HG03066 (cell line): ENCODE data around the gene PCDHA5.
"Not testable (repeated sequence)": the region's sequence is repeated elsewhere in the genome, so short reads cannot be mapped to it uniquely, and the experiment has no call there.

Experiments used
- ATAC-seq: cut with Tn5 transposase; IDR thresholded peaks from one replicate; pipeline ENCODE4 v1.9.1; 2021; ENCODE audit warnings: low read depth; ENCODE audit not compliant: unreplicated experiment

PCDHA5 gene

GRCh38 chr5:140821375-140822280, at the start of gene PCDHA5:
PCDHA5 (plus strand) TSS chr5:140821613.
- ATAC-seq, result no peak

DNA sequence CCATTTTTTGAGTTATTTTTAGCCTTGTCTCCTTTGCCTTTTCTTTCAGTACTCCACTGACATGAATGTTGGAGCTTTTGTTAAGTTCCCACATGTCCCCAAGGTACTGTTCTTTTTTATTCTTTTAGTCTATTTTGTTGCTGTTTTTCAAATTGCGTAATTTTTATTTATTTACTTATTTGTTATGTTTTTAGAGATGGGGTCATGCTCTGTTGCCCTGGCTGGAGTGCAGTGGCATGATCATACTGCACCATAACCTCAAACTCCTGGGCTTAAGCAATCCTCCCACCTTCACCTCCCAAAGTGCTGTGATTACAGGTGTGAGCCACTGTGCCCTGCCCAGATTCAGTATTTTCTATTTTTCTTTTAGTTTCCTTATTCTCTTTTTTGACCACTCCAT, 40.9 kb upstream of the PCDHA5 start:
- no peak for ATAC-seq

- ATAC-seq, result no peak
Measured at GRCh38 chr5:140785905-140786686, 35.3 kb upstream of the PCDHA5 start, which contains the start of gene PCDHA1. PCDHA1 (plus strand) TSS chr5:140786140.

DNA sequence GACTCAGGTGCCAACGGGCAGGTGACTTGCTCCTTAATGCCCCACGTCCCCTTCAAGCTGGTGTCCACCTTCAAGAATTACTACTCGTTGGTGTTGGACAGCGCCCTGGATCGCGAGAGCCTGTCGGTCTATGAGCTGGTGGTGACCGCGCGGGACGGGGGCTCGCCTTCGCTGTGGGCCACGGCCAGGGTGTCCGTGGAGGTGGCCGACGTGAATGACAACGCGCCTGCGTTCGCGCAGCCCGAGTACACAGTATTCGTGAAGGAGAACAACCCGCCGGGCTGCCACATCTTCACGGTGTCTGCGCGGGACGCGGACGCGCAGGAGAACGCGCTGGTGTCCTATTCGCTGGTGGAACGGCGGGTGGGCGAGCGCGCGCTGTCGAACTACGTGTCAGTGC, 34.0 kb upstream of the PCDHA5 start:
- ATAC-seq, result not testable (repeated sequence)

DNA sequence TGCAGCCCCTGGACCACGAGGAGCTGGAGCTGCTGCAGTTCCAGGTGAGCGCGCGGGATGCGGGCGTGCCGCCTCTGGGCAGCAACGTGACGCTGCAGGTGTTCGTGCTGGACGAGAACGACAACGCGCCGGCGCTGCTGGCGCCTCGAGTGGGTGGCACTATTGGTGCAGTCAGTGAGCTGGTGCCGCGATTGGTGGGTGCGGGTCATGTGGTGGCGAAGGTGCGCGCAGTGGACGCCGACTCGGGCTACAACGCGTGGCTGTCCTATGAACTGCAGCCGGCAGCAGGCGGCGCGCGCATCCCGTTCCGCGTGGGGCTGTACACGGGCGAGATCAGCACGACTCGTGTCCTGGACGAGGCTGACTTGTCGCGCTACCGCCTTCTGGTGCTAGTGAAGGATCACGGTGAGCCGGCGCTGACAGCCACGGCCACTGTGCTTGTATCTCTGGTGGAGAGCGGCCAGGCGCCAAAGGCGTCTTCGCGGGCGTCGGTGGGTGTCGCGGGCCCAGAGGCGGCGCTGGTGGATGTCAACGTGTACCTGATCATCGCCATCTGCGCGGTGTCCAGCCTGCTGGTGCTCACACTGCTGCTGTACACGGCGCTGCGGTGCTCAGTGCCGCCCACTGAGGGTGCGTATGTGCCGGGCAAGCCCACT, 33.4 kb upstream of the PCDHA5 start:
- ATAC-seq, result not testable (repeated sequence)

DNA sequence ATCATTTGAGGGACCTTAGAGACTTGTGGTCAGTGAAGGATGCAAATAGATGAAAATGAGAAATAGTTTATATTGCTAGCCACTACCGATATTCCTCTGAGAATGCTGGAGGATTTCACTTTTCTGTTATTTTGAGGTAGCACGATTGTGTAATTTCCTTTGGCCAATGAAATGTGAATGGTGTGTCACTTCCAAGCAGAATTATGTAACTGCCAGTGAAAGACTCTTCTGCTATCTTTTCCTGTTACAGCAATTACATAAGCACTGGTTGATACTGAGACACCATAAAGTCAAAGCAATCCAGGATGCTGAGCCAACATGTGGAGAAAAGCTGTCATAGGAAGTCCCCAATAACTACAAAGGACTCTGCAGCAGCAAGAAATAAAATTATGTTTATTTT, 30.3 kb upstream of the PCDHA5 start:
- ATAC-seq, result no peak

DNA sequence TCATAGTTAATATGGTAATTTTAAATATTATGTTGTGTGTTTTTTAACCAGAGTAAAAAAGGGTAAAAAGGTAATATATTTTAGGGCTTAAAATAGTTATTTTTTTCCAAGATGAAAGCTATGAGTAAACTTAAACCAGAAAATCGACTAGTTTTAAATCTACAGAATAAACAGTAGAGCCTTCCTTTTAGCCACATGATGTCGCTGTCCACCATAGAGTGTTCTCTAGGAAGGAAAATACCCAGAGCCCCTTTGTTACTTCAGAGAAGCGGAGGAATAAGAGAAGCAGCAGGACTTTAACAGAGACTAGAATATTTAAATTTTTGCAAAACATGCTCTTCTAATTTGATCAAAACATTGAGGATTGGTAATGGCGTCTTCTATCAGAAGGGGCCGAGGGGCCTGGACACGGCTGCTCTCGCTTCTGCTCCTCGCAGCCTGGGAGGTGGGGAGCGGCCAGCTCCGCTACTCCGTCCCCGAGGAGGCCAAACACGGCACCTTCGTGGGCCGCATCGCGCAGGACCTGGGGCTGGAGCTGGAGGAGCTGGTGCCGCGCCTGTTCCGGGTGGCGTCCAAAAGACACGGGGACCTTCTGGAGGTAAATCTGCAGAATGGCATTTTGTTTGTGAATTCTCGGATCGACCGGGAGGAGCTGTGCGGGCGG, 26.7 kb upstream of the PCDHA5 start, which contains the start of gene PCDHA2:
TSS of gene PCDHA2 (plus strand) at position 258 of the 664 bp plus-strand sequence.
- no peak for ATAC-seq

GRCh38 chr5:140795259-140795641, 26.2 kb upstream of the PCDHA5 start:
- ATAC-seq, result no peak

DNA sequence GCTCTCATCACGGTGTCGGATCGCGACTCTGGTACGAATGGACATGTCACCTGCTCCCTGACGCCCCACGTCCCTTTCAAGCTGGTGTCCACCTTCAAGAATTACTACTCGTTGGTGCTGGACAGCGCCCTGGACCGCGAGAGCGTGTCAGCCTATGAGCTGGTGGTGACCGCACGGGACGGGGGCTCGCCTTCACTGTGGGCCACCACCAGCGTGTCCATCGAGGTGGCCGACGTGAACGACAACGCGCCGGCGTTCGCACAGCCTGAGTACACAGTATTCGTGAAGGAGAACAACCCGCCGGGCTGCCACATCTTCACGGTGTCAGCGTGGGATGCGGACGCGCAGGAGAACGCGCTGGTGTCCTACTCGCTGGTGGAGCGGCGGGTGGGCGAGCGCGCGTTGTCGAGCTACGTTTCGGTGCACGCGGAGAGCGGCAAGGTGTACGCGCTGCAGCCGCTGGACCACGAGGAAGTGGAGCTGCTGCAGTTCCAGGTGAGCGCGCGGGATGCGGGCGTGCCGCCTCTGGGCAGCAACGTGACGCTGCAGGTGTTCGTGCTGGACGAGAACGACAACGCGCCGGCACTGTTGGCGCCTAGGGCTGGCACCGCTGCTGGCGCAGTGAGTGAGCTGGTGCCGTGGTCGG, 25.2 kb upstream of the PCDHA5 start:
- ATAC-seq, result not testable (repeated sequence)

DNA sequence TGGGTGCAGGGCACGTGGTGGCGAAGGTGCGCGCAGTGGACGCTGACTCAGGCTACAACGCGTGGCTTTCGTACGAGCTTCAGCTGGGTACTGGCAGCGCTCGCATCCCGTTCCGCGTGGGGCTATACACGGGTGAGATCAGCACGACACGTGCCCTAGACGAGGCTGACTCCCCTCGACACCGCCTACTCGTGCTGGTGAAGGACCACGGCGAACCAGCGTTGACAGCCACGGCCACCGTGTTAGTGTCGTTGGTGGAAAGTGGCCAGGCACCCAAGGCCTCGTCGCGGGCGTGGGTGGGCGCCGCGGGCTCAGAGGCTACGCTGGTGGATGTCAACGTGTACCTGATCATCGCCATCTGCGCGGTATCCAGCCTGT, 24.7 kb upstream of the PCDHA5 start:
- no peak for ATAC-seq

GRCh38 chr5:140800816-140801493, 20.5 kb upstream of the PCDHA5 start, which contains the start of gene PCDHA3:
PCDHA3 (plus strand) TSS chr5:140801057.
- no peak for ATAC-seq

GRCh38 chr5:140801494-140801841, 19.9 kb upstream of the PCDHA5 start:
- no peak for ATAC-seq

DNA sequence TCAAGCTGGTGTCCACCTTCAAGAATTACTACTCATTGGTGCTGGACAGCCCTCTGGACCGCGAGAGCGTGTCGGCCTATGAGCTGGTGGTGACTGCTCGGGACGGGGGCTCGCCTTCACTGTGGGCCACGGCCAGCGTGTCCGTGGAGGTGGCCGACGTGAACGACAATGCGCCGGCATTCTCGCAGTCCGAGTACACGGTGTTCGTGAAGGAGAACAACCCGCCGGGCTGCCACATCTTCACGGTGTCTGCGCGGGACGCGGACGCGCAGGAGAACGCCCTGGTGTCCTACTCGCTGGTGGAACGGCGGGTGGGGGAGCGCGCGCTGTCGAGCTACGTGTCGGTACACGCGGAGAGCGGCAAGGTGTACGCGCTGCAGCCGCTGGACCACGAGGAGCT, 19.0 kb upstream of the PCDHA5 start:
- ATAC-seq, result not testable (repeated sequence)

DNA sequence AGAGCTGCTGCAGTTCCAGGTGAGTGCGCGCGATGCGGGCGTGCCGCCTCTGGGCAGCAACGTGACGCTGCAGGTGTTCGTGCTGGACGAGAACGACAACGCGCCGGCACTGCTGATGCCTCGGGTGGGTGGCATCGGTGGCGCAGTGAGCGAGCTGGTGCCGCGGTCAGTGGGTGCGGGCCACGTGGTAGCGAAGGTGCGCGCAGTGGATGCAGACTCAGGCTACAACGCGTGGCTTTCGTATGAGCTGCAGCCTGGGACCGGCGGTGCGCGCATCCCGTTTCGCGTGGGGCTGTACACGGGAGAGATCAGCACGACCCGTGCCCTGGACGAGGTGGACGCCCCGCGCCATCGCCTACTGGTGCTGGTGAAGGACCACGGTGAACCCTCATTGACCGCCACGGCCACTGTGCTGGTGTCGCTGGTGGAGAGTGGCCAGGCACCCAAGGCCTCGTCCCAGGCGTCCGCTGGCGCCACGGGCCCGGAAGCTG, 18.6 kb upstream of the PCDHA5 start:
- no peak for ATAC-seq

- ATAC-seq, result no peak
Measured at GRCh38 chr5:140806834-140807775, 14.3 kb upstream of the PCDHA5 start, which contains the start of gene PCDHA4. PCDHA4 (plus strand) TSS chr5:140807068.

DNA sequence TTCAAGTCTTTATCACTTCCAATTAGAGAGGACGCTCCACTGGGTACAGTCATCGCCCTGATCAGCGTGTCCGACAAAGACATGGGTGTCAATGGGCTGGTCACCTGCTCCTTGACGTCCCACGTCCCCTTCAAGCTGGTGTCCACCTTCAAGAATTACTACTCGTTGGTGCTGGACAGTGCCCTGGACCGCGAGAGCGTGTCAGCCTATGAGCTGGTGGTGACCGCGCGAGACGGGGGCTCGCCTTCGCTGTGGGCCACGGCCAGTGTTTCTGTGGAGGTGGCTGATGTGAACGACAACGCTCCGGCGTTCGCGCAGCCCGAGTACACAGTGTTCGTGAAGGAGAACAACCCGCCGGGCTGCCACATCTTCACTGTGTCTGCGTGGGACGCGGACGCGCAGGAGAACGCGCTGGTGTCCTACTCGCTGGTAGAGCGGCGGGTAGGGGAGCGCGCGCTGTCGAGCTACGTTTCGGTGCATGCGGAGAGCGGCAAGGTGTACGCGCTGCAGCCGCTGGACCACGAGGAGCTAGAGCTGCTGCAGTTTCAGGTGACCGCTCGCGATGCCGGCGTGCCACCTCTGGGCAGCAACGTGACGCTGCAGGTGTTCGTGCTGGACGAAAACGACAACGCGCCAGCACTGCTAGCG, 13.0 kb upstream of the PCDHA5 start:
- not testable (repeated sequence) for ATAC-seq

GRCh38 chr5:140808889-140809291, 12.5 kb upstream of the PCDHA5 start:
- ATAC-seq, result no peak

DNA sequence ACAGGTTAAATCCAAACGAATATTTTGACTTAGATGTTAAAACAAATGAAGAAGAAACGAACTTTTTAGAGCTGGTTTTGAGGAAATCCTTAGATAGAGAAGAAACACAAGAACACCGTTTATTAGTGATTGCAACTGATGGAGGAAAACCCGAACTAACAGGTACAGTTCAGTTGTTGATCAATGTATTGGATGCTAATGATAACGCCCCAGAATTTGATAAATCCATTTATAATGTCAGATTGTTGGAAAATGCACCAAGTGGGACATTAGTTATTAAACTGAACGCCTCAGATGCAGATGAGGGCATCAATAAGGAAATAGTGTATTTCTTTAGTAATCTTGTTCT, 842 bp downstream of the PCDHA5 start:
- no peak for ATAC-seq
